GDM1 (cell line): Measurements from ENCODE around the gene FCHSD2.
"Not testable (repeated sequence)": the region's sequence is repeated elsewhere in the genome, so short reads cannot be mapped to it uniquely, and the experiment has no call there.

Experiments used
- DNase-seq: peaks from one replicate; lab custom pipeline; 2025; lab: John Stamatoyannopoulos, UW

The FCHSD2 gene

DNA sequence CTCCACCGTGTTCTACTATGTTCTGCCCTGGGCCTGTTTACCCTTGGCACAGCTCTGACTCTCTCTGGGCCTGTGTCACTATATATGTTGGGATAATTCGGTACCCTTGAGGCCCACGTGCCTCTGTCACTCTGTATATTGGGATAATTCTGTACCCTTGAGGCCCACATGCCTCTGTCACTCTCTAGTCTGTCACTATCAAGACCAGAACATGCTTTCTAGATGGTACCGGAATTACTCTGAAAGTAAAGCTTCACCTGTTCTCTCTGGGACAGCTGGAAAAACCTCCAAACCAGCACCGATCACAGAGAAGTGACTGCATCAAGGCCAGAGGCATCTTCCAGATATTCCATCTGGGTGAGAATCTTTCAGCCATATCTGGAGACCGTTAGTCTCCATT lies 9.3 kb upstream of the FCHSD2 start:
- DNase-seq: no peak

DNA sequence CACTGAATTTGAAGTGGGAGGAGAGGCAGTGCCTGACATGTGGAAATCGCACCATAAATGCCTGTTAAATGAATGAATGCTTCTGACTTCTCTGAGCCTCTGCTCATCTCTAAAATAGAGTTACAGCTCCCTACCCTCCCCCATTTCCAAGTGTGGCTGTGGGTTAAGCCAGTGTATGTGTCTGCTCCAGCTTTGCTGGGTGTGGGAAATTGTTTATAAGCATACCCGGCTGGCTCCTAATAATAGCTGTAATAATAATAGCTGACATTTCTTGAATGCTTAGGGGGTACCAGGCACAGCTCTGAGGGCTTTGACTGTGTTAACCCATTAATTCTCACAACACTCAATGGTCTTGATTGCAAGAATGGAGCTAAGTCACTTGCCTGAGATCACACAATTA lies 7.0 kb upstream of the FCHSD2 start:
- no peak for DNase-seq

DNA sequence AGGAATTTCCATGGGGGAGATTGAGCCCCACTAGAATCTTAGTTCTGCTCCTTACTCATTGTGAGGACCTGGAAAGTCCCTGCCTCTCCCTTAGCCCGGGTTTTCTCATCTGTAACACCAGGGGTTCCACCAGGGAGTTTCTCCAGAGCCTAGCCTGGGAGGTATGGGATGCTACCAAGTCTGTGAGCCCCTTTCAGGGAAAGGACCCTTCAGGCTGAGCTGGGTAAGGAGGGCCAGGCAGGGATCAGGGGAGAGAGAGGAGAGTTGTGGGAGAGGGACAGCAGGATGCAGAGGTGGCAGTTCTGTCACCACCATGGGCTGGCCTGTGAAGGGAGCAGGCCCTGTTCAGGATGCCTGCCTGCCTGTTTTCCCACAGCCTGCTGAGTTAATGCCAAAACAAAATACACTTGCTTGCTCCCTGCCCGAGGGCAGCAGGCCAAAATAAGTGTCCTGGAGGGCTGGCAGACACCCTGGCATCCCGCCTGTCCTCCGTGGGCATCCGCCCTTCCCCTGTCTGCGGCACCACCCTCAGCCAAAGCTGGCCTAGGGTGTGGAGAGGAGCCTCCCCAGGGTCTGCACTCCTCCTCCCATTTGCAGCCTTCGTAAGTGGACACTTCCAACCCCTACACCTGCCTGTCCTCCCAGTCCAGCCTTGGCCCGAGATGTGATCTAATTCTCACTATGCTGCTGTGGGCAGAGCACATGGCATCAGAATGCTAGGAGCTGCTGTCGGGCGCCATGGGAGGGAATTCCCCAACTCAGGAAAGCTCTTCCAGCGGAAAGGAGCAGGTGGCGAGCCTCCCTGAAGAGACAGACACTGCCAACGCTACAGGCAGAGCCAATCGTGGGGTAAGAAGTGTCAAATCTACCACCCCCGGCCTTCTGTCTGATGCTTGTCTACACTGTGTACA lies 5.9 kb upstream of the FCHSD2 start:
- no peak for DNase-seq

DNA sequence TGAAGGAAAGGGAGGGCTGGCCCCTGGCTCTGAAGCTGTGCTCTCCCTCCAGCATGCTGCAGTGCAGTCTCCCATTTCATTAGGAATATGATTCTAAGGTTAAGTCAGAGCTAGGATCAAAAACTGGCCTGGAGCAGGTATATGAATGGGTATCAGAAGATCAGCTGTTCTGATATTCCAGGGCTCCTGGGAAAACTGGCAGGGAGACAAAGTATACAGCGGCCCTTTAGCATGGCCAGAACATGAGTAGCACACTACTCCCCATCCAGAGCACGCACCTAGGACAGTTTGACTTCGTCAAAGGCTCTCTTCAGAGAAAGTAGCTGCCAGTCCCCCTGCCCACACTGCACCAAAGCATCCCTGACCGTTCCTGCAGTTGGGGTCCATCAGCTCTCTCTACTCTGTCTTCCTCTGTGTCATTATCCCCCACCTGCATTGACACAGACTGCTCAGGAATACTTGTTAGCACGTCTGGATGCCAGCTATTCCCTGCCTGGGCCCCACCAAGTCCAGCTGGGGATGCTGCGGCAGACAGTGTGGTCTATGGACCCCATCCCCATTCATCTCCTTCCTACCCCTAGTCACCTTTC lies 4.0 kb upstream of the FCHSD2 start:
- no peak for DNase-seq

DNA sequence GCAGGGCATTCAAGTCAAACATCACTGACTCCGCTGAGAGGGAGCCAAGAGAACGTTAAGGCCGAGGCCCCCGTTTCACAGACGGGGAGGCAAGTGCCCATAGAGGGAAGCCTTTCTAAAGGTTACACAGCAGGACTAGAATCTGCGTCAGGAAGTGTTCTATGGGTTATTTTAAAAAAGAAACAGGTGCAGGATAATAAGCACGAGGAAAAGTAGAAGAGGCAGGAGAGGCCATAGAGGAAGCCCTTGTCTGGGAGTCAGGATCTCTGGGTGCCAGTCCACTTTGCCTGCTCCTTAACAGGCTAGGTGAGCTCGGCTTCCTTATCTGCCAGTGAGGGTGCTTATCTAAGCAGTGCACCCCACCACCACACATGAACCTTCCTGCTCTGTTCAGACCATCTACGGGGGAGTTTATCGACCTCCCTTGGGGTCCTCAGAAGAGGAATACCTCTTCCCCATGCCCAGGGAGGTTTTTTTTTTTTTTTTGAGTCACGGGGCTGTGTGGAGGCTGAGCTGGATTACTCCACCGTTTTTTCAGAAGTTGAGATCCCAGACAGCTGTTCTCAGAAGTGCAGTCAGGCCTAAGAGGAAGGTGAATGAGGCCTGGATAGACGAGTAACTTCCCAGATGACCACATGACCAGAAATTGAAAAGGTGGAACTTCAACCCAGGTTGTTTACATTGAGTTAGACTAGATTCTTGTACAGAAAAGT lies 1.2 kb upstream of the FCHSD2 start:
- DNase-seq: peak; percentile 66

DNA sequence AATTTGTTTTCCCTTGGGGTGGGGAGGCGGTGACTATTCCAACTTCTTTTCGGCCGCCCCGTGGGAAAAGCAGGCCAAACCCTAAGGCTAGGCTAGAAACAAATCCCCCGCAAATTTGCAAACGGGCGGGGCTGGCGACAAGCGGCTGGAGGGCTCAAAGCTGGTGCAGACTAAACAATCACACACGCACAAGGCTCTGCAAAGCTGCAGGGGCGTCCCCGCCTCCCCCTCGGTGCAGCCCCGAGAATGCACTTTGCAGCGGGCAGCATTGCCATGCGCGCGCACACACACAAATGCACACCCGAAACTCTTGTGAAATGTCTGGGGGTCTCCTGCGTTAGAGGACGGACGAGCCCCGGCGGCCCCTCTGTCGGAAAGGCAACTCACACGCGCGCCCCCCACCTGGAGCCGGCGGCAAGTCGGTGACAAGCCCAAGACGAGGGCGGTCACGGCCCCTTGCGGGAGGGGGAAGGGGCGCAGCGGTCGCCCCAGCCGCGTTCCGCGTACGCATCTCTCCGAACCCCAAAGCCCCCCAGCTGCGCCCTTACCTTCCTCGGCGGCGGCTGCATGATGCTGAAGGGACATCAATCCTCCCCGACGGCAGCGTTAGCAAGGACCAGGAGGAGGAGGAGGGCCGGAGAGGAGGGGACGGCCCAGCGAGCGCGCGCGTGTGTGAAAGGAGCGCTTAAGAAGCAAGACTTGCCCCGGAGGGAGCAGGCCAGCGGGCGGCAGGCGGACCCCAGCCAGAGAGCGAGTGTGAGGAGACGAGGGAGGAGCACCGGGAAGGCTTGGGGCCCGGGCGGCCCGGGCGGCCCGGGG lies 600 bp downstream of the FCHSD2 start:
- peak; percentile 83 for DNase-seq

DNA sequence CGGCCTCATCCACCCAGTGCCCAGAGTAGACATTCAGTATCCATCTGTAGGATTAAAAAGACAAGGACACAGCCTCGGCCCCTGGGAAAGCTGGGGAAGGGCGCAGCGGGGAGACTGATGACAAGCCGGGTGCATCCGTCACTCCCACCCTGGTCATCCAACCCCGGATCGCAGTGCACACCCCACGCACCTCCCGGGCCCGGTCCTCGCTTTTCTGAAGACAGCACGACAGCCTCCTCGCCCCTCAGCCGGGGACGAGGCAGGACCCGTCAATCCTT lies 1.1 kb downstream of the FCHSD2 start:
- no peak for DNase-seq

DNA sequence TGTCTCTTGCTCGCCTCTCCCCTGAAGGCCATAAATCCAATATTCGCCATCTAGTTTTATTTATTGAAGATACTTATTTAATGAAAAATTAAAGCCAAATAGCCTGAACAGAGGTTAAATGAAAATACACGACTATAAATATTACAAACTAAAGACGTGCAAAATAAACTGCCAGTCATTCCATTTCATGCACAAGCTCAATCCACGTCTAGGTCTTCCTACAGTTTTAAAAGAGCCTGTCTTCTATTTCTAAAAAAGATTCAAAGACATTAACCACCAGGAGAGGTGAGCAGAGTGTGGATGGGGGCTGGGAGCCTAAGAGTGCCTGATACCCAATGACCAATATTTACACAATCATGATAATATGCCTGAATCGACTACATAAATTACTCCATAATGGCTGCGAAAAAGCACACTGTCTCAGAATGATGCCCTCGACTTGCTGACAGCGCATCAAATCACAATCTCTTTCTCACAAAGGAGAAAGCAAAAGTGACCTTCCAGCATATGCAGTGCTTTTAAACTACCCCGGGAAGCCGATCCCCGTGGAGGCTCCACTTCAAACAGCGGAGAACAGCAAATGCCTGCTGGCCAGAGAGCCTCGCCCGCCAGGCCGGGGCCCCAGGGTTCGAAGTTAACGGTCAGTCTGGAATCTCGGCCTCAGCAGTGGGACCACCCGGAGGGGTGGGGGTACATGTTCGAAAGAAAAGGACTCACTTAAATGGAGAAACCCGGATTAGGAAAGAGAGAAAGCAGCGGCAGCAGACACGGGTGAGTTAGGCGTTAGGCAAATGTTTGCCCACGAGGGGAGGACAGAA lies 1.7 kb downstream of the FCHSD2 start:
- no peak for DNase-seq

DNA sequence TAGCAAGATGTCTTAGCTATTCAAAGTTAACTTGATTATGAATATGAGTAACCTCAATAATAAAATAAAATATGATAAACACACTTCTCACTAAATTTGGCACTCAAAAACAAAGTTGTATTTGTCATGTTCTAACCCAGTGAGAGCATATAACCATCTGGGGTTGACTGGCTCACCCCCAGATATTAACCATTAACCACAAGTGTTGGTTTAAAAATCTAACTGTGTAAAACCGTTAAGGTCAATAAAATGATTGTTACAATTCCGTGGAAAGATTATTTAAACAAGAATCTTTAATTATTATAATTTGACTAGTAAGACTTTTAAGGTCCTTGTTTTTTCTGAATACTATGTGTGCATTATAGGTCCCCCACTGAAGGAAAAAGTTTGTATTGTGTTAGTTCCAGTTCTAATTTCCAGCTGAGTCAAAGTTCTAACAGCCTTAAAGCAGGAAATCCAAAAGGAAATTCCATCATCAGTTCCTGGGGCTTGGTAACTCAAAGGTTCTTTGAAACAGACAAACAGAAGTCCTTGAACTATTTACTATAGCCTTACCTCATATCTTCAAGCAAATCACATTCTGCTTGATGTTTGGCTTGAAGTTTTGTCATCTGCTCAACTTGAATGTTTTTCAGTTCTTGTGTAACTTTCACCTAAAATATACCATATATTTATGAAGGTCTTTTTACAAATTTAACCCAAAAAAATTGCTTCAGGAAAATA lies 2.5 kb downstream of the FCHSD2 start:
- no peak for DNase-seq

DNA sequence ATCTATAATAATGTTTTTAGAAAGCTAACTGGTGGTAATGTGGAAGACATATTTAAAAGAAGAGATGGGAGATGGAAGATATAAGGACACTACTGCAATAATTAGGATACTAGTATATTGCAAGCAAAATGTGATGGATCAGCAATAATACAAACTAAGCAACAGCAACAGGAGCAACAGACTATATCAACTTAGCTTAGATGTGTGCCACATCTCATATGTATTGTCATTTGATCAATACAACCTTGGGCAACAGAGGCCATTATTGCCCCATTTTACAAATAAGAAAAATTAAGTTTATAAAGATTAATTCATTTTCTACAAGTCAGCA lies 4.2 kb downstream of the FCHSD2 start:
- no peak for DNase-seq

DNA sequence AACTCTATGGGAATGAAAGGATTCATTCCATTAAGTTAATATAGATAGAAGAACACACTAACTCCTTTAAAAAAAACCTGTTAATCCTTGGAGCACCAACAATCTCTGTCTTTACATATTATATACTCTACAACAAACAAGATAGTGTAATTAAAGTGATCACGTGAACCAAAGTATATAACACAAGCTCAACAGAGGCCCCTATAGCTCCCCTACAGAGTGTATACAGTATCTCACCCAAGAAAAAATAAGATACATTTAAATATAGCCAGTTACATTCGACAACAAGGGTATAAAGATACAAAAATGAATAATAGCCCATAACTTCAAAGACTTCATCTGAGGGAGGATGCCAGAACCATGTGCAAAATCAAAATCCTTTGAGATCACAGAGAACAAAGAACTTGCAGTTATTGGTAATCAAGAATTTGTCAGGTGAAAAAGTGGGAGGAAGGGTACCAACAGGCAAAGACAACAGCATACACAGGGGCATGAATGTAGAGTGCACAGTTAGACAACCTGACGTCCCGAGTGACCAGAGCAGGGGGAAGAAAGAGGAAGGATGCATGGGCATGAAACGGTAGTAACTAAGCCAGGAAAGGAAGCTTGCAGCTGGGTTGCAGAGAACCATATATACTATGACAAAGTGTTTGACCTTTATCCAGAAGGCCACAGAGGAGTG lies 4.7 kb downstream of the FCHSD2 start:
- DNase-seq: peak; percentile 24

DNA sequence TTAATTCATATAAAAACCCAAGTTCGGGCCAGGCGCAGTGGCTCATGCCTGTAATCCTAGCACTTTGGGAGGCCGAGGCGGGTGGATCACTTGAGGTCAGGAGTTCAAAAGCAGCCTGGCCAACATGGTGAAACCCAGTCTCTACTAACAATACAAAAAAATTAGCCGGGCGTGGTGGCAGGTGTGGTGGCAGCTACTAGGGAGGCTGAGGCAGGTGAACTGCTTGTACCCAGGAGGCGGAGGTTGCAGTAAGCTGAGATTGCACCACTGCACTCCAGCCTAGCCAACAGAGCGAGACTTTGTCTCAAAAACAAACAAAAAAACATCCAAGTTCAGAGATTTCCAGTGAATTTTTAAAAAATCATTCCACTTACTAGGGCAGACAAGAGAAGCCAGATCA lies 5.4 kb downstream of the FCHSD2 start:
- DNase-seq: not testable (repeated sequence)

DNA sequence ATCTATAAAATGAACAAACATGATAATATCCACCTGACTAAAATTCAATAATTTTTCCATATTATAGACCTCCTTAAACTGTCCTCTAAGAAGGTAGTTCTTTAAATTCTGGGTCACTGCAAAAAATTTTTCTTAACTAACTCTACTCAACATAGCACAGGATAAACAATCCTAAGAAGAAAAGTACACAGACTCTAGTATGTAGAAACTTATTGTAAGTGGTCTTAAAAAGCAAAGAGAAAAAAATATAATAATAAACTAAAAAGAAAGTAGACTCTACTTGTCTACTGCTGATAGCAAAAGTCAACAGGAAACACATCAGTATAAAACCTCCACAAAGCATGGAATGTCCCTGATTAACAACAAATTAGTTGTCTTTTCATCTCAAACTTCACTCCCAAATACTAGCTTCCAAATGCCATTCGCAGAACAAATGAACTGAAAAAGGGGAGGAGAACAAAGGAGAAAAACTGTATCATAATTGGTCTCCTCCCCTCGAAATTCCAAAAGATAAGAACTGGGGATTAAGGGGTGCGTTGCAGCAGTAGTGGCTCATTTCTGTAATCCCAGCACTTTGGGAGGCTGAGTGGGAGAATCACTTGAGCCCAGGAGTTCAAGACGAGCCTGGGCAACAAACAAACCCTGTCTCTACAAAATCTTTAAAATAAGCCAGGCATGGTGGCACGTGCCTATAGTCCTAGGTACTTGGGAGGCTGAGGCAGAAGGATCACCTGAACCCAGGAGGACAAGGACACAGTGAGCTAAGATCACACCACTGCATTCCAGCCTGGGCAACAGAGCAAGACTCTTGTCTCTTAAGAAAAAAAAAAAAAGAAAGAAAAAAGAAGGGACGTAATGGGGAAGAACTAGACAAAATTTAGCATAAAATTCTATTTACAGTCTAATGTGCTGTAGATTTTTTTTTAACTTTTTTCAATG lies 6.5 kb downstream of the FCHSD2 start:
- no peak for DNase-seq

DNA sequence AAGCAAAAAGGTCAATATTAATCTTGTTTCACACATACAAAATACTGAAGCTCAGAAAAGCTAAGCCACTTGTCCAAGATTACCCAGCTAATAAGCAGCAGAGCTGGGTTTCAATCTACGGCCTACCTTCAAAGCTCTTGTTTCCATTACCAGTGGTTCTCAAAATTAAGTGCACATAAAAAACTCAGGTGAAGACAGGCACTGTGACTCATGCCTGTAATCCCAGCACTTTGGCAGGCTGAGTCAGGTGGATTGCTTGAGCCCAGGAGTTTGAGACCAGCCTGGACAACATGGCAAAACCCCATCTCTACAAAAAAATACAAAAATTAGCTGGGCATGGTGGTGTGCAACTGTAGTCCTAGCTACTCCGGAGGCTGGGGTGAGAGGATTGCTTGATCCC lies 9.8 kb downstream of the FCHSD2 start:
- not testable (repeated sequence) for DNase-seq

DNA sequence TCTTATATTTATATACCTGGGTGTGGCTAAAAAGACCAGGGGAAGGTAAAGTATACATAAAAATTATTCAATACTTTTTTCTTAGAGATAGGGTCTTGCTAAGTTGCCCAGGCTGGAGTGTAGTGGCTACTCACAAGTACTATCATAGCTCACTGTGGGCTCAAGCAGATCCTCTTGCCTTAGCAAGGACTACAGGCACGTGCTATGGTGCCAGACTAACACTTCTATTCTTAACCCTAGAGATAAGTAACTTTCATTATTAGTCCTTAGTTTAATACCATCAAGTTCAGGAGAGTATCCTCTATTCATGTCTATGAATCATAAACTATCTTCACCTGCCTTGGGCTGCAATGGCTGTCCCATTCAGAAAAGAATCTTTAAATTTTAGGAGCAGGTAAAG lies 11.9 kb downstream of the FCHSD2 start:
- DNase-seq: no peak

DNA sequence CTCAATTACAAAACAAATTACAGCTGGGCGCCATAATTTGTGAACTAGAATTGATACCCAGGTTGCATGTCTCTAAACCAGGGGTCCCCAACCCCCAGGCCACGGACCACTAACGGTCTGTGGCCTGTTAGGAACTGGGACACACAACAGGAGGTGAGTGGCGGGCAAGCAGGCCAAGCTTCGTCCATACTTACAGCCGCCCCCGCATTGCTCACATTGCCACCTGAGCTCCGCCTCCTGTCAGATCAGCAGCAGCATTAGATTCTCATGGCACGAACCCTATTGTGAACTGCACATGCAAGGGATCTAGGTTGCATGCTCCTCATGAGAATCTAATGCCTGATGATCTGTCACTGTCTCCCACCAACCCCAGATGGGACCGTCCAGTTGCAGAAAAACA lies 12.9 kb downstream of the FCHSD2 start:
- no peak for DNase-seq

DNA sequence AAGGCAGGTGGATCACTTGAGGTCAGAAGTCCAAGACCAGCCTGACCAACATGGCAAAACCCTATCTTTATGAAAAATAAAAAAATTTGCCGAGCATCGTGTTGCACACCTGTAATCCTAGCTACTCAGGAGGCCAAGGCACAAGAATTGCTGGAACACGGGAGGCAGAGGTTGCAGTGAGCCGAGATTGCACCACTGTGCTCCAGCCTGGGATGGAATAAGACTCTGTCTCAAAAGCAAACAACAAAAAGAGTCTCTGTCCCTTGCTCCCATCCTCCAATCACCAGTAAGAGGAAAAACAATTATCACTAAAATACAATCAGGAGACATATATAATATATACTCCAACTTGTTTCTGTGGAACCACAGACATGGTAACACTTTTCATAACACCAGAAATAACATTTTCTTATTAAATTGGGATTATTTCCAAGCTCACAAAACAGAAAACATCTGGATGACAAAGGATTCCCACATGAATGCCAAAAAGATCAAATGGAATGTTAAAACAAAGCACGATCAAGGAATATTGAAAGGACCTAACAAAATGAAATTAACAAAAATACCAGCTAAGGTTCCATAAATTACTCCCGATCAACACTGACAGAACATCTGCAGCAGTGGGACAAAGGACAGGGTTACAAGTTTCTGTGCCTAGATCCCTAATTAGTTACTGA lies 15.2 kb downstream of the FCHSD2 start:
- no peak for DNase-seq

DNA sequence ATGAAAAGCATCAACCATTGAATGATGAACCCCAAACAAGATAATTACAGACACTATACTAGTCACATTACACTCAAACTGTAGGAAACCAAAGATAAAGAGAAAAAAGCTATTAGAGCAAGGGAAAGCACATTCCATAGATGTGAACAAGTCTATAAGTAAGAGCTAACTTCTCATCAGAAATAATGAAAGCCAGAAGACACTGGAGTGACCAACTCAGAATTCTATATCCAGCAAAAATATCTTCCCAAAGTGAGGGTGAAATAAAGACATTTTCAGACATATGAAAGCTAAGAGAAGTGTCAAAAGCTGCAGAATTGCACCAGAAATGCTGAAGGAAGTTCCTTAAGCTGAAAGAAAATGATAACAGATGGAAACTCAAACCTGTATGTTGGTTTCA lies 17.3 kb downstream of the FCHSD2 start:
- no peak for DNase-seq

DNA sequence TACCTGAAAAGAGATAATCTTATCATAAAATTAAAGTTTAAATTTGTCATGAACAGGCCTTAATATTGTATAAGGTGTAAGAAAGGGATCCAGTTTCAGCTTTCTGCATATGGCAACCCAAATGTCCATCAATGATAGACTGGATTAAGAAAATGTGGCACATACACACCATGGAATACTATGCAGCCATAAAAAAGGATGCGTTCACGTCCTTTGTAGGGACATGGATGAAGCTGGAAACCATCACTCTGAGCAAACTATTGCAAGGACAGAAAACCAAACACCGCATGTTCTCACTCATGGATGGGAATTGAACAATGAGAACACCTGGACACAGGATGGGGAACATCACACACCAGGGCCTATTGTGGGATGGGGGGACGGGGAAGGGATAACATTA lies 18.2 kb downstream of the FCHSD2 start:
- DNase-seq: not testable (repeated sequence)
